Posterior cingulate gyrus (tissue), 11 donors: Measurements from ENCODE around the gene EPHB4.

ENCODE experiments used
- DNase-seq, 10 donors: peaks; one replicate each; pipeline versions ENCODE4 v3.0.0 to v3.0.0-alpha.2; 2020 to 2021; ENCODE audit warnings: mixed read lengths in 3 of 10
- intact Hi-C: fragments of 100-400 bp; cut with DNase I; formaldehyde crosslinking; loops from one replicate; pipeline ENCODE4 v1.15.1; 2023

Gene EPHB4

DNA sequence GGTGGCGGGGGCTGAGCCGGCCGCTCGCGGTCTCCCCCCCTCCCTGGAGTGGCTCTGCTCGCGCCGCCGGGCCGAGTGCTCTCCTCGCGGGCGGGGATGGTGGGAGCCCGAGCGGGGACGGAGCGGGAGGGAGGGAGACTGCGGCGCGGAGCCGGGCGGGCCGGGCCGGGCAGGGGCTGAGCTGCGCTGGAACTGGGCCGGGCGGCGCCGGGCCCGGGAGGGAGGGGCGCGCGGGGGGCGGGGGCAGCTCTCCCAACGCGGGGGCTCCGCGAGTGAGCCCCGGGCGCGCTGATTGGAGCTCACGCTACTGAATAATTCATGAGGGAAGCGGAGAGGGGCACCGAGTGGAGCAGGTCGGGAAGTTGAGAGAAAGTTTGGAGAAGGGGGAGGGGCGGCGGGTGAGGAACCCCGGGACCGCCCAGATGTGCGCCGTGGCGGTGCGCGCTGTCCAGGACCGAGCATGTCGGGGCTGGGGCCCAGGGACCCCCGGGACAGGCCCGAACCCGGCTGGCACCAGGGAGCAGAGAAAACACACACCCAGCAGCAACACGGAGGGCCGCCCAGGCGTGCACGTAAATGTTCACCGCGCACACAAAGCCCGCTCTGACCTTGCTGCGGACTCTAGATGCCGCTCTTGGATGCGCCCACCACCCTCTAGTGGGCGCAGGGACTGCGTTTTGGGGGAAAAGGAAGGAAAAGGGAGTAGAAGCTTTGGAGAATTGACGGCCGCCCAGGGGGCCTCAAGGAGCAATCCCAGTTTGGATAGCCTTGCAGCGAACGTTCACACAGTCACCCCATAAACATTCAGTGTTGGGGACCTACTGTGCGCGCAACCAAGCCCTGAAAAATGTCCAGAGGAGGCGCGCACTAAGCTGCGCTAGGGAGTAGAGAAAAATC is at the start of gene EPHB4:
EPHB4 (minus strand) TSS at position 194 of the 897 bp plus-strand sequence. CDS start 493 bp downstream, outside the sequence.
- intact Hi-C loops = no loop called here

DNA sequence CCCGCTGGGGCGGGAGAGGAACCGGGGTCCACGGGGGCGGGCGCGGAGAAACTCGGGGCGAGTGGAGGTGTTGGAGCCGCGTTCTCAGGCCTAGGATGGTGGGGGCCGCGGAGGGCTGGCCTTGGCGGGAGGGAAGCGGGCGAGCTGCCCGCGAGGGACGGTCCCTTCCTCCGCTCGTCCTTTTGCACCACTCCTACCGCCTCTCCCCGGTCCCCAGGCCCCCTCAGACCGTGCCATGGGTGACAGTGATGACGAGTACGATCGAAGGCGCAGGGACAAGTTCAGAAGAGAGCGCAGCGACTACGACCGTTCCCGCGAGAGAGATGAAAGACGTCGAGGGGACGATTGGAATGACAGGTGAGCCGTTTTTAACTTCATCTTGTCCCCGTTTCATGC is 48.0 kb upstream of the EPHB4 start:
- intact Hi-C loops = loop anchor here (2.0 kb wide), 1 partner anchor 13 kb away; the partner anchor contains the start of gene UFSP1
- DNase-seq = peak in 2 of 10 donors; percentile 72 to 81

More for the DNA sequence above, at the start of gene EPHB4:
- peak in 1 of 10 donors; percentile 21 for DNase-seq

GRCh38 chr7:100874577-100875355 is 47.4 kb upstream of the EPHB4 start, which contains the start of gene SRRT:
Gene SRRT, plus strand, starts transcription at chr7:100875103. Its CDS starts 488 bp downstream, at chr7:100875591.
- peak; percentile 98 to 100 (median 99) for DNase-seq
- intact Hi-C loops = loop anchor here (2.0 kb wide), 1 partner anchor 14 kb away; the partner anchor contains the start of gene UFSP1

GRCh38 chr7:100874300-100874576 is 46.9 kb upstream of the EPHB4 start:
- DNase-seq = peak in 1 of 10 donors; percentile 56

GRCh38 chr7:100873599-100874299 is 46.4 kb upstream of the EPHB4 start:
- intact Hi-C loops = loop anchor here (2.0 kb wide), 1 partner anchor 15 kb away; the partner anchor contains the start of gene UFSP1
- peak in 1 of 10 donors; percentile 54 for DNase-seq

More at GRCh38 chr7:100874300-100874576, 46.9 kb upstream of the EPHB4 start:
- intact Hi-C loops = loop anchor here (2.0 kb wide), 1 partner anchor 15 kb away; the partner anchor contains the start of gene UFSP1

DNA sequence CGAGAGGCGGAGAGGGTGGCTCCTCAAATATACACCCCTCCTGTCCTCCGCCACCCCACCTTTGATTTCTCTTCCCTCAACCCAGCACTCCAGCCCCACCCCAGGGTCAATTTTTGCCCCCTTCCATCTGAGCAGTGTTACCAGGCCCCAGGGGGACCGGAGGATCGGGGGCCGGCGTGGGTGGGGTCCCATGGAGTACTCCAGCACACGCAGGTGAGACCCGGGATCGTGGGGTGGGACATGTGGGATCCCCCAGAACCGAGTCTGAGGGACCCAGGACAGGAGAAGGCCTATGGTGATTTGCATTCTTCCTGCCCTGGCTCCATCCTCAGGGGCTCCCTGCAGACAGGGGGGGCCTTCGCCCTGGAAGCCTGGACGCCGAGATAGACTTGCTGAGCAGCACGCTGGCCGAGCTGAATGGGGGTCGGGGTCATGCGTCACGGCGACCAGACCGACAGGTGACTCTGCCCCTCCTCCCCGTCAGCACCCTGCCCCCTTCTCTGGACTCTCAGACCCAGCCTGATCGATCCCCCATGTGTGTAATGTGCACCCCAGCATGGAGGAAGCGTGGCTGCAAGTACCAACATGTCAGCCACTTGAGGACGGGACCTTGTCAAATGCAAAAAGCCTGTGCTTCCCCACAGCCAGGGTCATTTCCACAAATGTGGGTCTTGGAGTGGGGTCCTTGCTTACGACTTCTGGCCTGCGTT is 40.6 kb upstream of the EPHB4 start:
- DNase-seq = peak in 3 of 10 donors; percentile 21 to 85 (median 67)
- intact Hi-C loops = no loop called here

DNA sequence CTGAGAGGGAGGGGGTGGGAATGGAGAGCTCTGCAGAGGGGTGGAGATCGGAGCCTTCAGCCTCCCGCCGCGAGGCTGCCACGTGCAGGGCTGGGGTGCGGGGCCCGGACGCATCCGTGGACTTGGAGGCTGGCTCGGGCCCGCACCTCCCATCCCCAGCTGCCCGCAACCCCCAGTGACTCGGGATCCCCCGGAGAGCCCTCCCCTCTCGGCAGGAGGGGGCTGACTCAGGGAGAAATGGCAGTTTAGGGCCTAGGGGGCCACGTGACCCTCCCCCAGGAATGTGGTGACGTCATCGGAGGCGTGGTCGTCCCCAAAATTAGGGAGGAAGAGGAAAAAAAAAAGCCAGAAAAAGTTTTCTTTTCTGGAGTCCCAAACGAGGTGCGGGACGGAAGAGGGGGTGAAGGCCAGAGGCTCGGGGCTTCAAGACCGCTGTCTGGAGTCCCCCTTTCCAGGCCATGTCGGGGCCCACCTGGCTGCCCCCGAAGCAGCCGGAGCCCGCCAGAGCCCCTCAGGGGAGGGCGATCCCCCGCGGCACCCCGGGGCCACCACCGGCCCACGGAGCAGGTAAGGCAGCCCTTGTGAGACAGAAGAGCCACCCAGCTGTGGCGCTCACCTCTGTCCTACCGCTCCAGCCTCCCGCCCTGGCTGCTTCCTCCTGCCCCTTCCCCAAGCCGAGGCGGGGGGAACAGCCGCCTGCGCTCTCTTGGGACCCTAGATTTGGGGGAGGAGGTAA is 39.9 kb upstream of the EPHB4 start, which contains the start of gene TRIP6:
TRIP6 (plus strand) TSS at position 348 of the 736 bp plus-strand sequence; CDS start at position 459, 111 bp downstream.
- peak; percentile 57 to 96 (median 78) for DNase-seq
- intact Hi-C loops = no loop called here

- intact Hi-C loops = no loop called here
- DNase-seq = no peak
Observed at GRCh38 chr7:100866729-100867039, 39.4 kb upstream of the EPHB4 start.

- intact Hi-C loops = no loop called here
- DNase-seq = peak; percentile 81 to 98 (median 90)
Observed at GRCh38 chr7:100865938-100866728, 38.8 kb upstream of the EPHB4 start.

DNA sequence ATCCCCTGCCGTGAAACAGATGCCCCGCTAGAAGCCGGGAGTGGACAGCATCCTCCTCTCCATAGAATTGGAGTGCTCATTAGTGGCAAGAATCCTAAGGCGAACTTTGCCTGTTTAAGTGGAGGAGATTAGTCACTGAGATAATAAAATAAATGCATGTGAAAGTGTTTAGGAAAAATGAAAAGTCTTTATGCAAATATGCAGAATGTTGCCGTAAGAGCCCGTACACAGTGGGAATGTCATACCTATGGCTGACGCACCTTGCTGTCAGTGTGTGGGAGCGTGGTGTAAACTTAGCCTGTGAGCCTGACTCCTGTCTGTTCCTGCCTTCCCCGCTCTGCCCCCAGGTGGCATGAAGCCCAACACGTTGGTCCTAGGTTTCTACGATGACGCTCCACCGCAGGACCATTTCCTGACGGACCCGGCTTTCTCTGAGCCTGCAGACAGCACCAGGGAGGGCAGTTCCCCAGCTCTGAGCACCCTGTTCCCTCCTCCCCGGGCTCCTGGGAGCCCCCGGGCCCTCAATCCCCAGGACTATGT is 38.1 kb upstream of the EPHB4 start:
- intact Hi-C loops = no loop called here
- peak in 2 of 10 donors; percentile 35 to 73 for DNase-seq

GRCh38 chr7:100864263-100864845 is 37.0 kb upstream of the EPHB4 start:
- DNase-seq = peak in 1 of 10 donors; percentile 45
- intact Hi-C loops = no loop called here

GRCh38 chr7:100863406-100863950 is 36.2 kb upstream of the EPHB4 start:
- DNase-seq = peak in 1 of 10 donors; percentile 79
- intact Hi-C loops = no loop called here

DNA sequence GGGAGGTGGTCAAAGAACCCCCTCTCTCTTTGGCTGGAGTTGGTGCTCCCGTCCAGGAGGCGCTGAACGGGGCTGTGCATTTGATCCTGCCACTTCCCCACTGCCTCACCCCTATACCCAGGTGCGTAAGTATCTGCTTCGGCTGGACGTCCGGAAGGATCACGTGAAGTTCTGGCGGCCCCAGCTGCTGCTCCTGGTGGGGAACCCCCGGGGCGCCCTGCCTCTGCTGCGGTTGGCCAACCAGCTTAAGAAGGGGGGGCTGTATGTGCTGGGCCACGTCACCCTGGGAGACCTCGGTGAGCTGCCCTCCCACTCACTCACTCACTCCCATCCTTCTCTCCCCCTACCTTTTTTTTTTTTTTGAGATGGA is 34.3 kb upstream of the EPHB4 start:
- peak in 1 of 10 donors; percentile 79 for DNase-seq
- intact Hi-C loops = no loop called here

DNA sequence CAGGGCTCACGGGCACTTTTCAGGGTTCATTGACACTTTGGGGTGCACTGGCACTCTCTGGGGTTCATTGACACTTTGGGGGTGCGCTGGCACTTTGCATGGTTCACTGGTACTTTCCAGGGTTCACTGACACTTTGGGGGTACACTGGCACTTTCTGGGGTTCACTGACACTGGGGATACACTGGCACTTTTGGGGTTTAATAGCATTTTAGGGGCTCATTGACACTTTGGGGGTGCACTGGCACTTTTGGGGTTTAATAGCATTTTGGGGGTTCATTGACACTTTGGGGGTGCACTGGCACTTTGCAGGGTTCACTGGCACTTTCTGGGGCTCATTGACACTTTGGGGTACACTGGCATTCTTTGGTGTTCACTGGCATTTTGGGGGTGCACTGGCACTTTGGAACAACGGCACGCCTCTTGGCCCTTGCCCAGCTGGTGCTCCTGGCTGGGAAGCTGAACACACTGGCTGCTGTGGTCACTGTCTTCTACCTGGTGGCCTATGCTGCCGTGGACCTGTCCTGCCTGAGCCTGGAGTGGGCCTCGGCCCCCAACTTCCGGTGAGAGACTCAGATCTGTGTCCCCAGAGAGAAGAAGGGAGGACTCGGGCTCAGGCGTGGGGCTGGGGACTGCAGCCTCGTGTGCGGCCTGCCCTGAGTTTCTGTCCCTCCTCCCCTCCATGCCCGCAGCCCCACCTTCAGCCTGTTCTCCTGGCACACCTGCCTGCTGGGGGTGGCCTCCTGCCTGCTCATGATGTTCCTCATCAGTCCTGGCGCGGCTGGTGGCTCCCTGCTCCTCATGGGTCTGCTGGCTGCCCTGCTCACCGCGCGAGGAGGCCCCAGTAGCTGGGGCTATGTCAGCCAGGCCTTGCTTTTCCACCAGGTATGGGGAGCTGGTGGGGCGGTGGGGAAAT is 33.6 kb upstream of the EPHB4 start:
- intact Hi-C loops = no loop called here
- peak in 1 of 10 donors; percentile 82 for DNase-seq

DNA sequence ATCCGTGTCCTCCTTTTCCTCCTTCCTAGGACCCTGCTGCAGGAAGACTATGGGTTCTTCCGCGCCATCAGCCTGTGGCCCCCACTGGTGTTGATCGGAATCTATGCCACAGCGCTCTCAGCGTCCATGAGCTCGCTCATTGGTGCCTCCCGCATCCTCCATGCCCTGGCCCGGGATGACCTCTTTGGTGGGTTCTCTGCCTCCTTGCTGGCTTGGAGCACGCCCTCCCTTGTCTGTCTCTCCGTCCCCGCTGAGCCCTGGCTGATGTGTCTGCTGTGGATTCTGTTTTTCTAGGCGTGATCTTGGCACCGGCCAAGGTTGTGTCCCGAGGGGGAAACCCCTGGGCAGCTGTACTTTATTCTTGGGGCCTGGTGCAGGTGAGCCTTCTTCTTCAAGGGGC is 32.5 kb upstream of the EPHB4 start:
- DNase-seq = peak in 1 of 10 donors; percentile 65

GRCh38 chr7:100856871-100857282 is 29.6 kb upstream of the EPHB4 start:
- intact Hi-C loops = no loop called here
- peak in 2 of 10 donors; percentile 59 to 79 for DNase-seq

More for the DNA sequence above, 32.5 kb upstream of the EPHB4 start:
- intact Hi-C loops = no loop called here
